Measurements from ENCODE around the gene TSEN15.
"Not testable (repeated sequence)": the region's sequence is repeated elsewhere in the genome, so short reads cannot be mapped to it uniquely, and the experiment has no call there.

Gene TSEN15

DNA sequence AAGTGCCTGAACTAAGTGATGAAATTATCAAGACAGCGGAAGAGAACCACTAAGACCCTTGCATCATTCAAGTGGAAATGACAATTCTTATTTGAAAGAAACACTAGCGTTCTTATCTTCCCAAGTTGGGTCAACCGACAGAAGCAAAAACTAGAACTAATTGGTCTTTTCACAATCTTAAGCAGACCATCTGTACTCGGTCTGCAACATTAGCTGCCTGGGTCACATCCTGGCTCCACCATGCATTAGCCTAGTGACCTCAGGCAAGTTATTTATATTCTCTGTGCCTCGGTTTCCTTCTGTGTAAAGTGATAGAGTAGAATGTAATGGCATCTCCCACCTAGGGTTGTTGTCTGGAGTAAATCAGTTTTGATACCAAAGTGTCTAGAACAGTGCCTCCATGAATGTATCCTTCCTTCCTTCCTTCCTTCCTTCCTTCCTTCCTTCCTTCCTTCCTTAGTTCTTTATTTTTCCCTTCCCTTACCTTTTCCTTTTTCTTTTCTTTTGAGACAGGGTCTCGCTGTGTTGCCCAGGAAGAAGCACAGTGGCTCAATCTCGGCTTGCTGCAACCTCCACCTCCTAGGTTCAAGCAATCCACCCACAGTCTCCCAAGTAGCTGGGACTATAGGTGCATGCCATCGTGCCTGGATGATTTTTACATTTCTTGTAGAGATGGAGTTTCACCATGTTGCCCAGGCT is 20.0 kb upstream of the TSEN15 start:
- no peak for DNase-seq

- DNase-seq, result no peak
These were observed 19.1 kb upstream of the TSEN15 start for GRCh38 chr1:184032306-184032929.

DNA sequence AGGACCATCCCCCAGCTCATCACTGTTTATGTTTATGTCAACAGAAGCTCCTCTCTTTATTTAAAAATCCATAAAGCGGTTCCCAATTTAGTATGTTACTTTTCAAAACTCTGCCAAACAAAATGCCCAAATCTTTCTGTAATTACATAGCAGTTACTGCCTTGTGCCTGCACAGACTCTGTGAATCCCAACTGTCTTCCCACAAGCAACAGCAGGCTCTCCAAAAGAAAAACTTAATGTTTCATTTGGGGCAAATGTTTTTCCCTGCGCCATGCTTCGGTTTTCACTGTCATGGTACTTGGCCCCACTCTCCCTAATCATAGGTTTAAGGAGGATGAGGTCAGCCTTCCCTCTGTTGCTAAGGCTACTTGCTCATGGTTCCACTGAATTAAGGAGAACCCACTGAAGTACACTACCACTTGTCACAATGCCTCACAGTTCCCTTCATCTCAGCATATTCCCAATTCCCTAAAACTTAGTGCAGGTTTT is 18.6 kb upstream of the TSEN15 start:
- DNase-seq, result no peak

- DNase-seq, result peak in 1 of 5 experiments; percentile 53
These were observed 17.8 kb upstream of the TSEN15 start for GRCh38 chr1:184033711-184034167.

DNA sequence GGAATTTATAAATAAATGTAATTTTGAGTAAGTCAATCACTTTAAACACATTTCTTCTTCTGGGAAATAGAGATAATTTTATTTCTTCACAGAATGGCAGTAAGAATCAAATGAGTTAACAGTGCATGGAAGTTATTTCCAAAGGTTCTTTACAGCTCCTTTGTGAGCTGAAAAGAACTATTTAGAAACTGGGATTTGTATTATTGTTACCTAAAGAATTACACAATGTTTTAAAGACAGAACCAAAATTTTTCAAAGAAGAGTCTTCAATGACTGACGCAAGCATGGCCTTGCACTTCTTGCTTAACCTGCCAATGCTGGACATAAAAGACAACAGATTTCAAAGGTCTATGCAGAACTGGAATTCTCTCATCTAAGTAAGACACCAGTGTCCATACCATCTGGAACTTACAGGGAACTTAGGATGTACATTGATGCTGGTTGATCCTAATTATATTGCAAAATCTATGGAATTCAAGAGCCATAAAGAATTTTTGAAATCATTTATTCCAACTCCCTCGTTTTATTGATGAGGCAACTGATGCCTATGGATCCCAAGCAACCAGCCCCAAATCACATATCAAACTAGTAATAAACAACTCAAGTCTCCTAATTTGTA is 16.7 kb upstream of the TSEN15 start:
- no peak for DNase-seq

GRCh38 chr1:184035719-184036516 is 15.6 kb upstream of the TSEN15 start:
- DNase-seq, result no peak

DNA sequence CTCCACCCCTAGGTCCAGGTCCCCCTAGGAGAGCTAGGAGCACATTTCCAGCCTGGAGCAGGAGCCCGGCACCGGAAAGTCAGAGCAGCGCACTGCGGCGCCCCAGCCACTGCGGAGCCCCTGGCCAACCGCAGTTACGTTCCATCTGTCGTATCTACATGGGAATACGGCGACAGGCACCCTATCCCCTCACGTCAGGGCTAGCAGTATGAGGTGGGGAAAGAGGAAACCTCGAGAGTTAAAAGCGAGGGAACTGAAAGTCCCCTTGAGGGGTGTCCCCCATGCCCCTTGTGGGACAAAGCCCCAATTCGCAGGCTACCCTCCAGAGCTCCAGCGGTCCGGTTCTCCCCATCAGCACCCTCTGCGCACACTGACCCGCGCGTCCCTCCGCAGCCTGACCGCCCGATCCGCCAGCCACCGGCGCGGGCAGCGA is 15.0 kb upstream of the TSEN15 start:
- DNase-seq, result peak in 2 of 5 experiments; percentile 7 to 24

DNA sequence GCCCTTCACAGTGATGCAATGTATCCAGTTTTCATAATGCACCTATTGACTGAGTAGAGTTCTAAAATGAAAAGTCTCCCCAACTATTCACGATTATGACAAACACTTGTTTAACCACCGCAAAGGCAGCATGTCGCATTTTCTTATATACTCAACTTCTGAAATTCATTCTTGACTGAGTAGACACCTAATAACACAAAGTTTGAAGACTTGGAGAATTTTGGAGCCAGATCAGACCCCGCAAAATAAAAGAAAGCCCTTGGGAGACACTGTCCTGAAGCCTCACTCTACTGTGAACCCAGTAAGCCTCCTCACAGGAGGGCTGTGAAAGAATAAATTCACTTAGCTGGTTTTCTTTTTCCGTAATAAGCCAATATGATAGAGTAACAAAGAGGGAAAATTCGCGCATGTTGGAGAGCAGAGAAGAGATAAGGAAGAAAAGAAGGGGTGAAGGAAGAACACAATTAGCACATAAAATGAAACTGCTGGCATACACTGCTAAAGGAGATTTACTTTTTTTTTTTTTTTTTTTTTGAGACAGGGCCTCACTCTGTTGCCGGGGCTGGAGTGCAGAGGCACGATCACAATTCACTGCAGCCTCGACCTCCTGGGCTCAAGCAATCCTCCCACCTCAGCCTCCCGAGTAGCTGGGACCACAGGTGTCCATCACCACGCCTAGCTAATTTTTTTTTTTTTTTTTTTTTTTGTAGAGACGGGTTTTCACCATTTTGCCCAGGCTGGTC is 13.5 kb upstream of the TSEN15 start:
- DNase-seq, result no peak

DNA sequence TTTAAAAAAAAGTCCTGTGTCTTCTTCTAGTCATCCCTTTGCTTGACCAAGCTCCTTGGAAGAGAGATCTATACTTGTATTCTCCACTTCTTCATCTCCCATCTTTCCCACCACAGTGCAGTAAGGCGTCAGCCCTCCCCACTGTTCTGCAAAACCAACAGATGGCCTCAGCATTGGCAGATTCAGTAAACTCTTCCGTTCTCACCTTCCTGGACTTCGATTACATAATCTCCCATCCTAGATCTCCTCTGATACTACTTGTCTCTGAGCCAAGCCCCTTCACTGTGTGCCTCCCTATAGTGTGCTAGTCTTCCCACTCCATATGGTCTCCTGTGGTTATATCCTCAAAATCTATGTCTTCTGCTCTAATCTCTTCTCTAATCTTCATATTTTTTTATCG is 12.4 kb upstream of the TSEN15 start:
- no peak for DNase-seq

DNA sequence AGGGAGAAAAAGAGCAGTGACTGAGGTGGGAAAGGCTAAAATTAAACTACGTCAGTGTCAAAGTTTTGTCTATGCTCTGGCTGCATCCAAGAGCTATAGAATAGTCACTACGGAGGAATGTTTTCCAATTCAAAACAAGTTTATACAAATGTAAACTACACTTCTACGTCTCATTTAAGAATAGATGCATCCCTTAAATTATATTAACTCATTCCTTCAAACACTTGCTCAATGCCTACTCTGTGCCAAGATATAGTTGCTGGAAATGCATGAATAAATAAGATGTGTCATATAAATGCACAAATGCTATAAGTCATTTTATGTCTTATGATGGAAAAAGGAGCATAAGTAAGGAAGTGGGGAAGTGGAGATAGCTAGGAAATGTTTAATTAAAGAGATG is 9.8 kb upstream of the TSEN15 start:
- no peak for DNase-seq

DNA sequence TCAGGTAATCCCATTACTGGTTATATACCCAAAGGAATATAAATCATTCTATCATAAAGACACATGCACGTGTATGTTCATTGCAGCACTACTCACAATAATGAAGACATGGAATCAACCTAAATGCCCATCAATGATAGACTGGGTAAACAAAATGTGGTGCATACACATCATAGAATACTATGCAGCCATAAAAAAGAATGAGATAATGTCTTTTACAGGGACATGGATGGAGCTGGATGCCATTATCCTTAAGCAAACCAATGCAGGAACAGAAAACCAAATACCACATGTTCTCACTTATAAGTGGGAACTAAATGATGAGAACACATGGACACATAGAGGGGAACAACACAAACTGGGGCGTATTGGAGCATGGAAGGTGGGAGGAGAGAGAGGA is 8.2 kb upstream of the TSEN15 start:
- not testable (repeated sequence) for DNase-seq

DNA sequence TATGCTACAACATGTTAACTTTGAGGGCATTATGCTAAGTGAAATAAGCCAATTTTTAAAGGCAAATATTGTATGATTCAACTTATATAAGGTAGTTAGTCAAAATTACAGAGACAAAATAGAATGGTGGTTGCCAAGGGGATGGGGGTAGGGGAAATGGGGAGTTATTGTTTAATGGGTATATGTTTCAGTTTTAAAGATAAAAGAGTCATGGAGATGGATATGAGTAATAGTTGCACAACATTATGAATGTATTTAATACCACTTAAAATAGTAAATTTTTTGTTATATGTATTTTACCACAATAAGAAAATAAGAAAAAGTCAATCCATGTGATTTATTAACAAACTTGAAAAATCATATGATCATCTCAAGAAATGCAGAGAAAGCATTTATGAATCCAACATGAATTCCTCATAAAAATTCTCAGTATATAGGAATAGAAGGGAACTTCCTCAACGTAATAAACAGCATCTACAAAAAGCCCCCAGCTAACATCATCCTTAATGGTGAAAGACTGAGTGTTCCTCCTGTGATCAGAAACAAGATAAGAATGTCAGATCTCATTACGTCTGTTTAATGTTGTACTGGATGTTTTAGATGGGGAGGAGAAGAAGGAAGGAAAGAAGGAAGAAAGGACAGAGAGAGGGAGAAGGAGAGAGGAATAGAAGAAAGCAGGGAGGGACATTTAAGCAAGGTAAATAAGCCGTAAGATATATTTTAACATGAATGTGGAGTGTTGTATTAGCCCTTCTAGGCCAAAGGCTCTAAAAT is 6.7 kb upstream of the TSEN15 start:
- DNase-seq, result no peak

GRCh38 chr1:184047541-184047940 is 4.0 kb upstream of the TSEN15 start:
- DNase-seq, result not testable (repeated sequence)

DNA sequence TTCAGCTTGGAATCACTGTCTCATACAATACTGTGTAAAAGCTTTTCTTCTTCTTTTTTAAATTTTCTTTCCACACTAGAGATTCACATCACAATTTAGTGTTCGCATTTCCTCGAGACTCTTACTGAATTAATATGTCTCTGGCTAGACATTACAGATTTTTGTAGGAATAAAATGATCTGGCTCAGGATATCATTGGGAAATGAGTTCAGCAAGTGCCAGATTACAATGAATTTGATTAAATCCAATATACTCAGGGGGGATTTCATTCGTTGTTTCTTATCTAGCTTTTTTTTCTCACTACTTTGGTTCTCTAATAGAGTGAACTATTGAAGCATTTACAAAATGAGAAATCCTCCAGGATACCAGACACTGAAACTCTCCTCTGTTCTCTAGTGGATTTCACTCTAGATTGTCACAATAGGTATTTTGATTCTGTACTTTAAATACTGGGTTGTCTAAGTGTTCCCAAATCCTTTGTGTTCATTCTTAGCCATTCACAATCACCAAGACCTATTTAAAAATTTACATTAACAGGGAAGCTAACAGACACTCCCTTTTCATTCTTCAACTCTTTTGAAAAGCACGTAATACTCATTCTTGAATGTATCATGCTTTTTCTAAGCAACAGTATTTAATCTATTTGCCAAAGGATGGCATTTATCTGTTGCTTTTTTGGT is 2.8 kb upstream of the TSEN15 start:
- no peak for DNase-seq

- DNase-seq, result no peak
These were observed 2.2 kb upstream of the TSEN15 start for GRCh38 chr1:184049291-184049690.

GRCh38 chr1:184049836-184050468 is 1.6 kb upstream of the TSEN15 start:
- DNase-seq, result no peak

GRCh38 chr1:184050636-184051035 is 894 bp upstream of the TSEN15 start:
- DNase-seq, result no peak

DNA sequence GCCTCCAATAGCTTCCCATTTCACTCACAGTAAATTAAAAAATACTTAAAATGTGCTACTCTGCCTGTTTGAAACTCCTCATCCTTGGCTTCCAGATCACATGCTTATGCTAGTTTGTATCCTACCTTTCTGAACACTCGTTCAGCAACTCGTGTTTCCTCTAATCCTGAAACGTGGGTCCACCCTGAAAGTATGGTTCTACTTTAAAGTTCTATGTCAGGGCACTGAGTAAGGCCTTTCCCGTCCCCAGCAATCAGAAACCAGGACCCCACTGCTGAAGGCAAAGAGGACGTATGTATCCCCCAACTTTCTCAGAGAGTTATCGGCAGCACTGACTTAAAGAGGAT is 419 bp upstream of the TSEN15 start:
- no peak for DNase-seq

- DNase-seq, result no peak
These were observed 647 bp downstream of the TSEN15 start for GRCh38 chr1:184052194-184052559.

DNA sequence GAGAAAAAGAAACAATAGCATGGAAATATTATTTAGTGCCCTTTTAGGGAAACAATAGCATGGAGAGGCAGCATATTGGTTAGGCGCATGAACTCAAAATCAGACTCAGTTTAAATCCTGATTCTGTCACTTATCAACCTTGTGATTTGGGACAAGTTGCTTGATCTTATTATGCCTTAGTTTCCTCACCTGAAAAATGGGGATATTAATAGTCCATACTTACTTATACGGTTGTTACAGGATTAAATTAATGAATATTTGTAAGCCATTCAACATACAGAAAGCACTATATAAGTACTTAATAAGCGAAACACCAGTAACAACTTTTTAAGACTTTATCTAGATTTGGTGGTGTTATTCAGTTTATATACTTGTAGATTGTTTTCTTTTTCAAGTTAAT is 1.2 kb downstream of the TSEN15 start:
- no peak for DNase-seq

- no peak for DNase-seq
These were observed 2.4 kb downstream of the TSEN15 start for GRCh38 chr1:184053881-184054280.

Measured in T-helper 2 cell (primary cell).